GM12891 (cell line): ENCODE measurements around the gene COL5A1.

Experiments
- PAX5 ChIP-seq: IDR thresholded peaks from 2 replicates; pipeline ENCODE4 v1.6.1; 2011; ENCODE audit warnings: low read length, moderate library complexity, mild to moderate bottlenecking; ENCODE audit not compliant: insufficient read depth, severe bottlenecking
- POLR2A ChIP-seq: IDR thresholded peaks from 2 replicates; pipeline ENCODE4 v1.6.1; 2011; ENCODE audit warnings: low read depth, low read length, control low read depth
- POLR2AphosphoS5 ChIP-seq: IDR thresholded peaks from 2 replicates; pipeline ENCODE4 v1.6.1; 2011; ENCODE audit warnings: low read depth, low read length, control low read depth
- SPI1 ChIP-seq: IDR thresholded peaks from 2 replicates; pipeline ENCODE4 v1.6.1; 2011; ENCODE audit warnings: low read depth, low read length, control low read depth
- TAF1 ChIP-seq: IDR thresholded peaks from 2 replicates; pipeline ENCODE4 v1.6.1; 2011; ENCODE audit warnings: low read depth, low read length, control low read depth

- TF ChIP-seq POLR2A (no peak), TAF1 (no peak), POLR2AphosphoS5 (no peak), SPI1 (no peak), PAX5 (no peak)
Observed at GRCh38 chr9:134738869-134739659, 97.5 kb downstream of the COL5A1 start.
